Choroid plexus epithelial cell (primary cell): ENCODE data around the gene RGS17.
A peak's percentile ranks its signal among the peaks of the same experiment; 100 is the strongest.

ENCODE experiments used
- DNase-seq: peaks from one replicate; pipeline ENCODE4 v3.0.0-alpha.2; 2010; ENCODE audit warnings: low read depth
- H3K4me3 ChIP-seq: 2 replicates; pipeline ENCODE4 v1.5.1; 2011; ENCODE audit warnings: low read depth, mild to moderate bottlenecking, control low read depth, low read length, moderate library complexity
- CTCF ChIP-seq: conservative IDR thresholded peaks from 2 replicates; pipeline ENCODE4 v1.5.1; 2011; ENCODE audit warnings: low read depth, mild to moderate bottlenecking, control low read depth, inconsistent platforms, low read length, moderate library complexity

The RGS17 gene

GRCh38 chr6:153085239-153085638 is 45.8 kb downstream of the RGS17 start:
- H3K4me3 ChIP-seq: no peak overlapping the region
- no peak for TF ChIP-seq CTCF
- DNase-seq: no peak

- DNase-seq: peak; percentile 64
- no peak overlapping the region for H3K4me3 ChIP-seq
- peak; percentile 37 for TF ChIP-seq CTCF
Observed at GRCh38 chr6:153084393-153084792, 46.7 kb downstream of the RGS17 start.

GRCh38 chr6:153083869-153084268 is 47.2 kb downstream of the RGS17 start:
- TF ChIP-seq CTCF: no peak
- no peak overlapping the region for H3K4me3 ChIP-seq
- DNase-seq: no peak

- TF ChIP-seq CTCF: no peak
- no peak for DNase-seq
- H3K4me3 ChIP-seq: no peak overlapping the region
Observed at GRCh38 chr6:153081914-153082313, 49.2 kb downstream of the RGS17 start.

- H3K4me3 ChIP-seq: no peak overlapping the region
- no peak for TF ChIP-seq CTCF
- DNase-seq: no peak
Observed at GRCh38 chr6:153076431-153076830, 54.7 kb downstream of the RGS17 start.

GRCh38 chr6:153074761-153075160 is 56.3 kb downstream of the RGS17 start:
- no peak overlapping the region for H3K4me3 ChIP-seq
- DNase-seq: no peak
- TF ChIP-seq CTCF: no peak

GRCh38 chr6:153073841-153074240 is 57.2 kb downstream of the RGS17 start:
- no peak for TF ChIP-seq CTCF
- H3K4me3 ChIP-seq: no peak overlapping the region
- no peak for DNase-seq
